ENCODE data around the gene KIF18B. TPM values are rescaled to one million over a fixed set of nuclear protein-coding genes. Genes with fewer than 3 reads are reported as not detected.

Gene KIF18B
- total and polyA plus RNA-seq, 12 donors, result 0.20 to 1.6 (median 0.72) TPM; not detected in 1

GRCh38 chr17:44969144-44969780 lies 21.7 kb upstream of the KIF18B start:
- intact Hi-C loops (cut with DNase I), result no loop called here
- no peaks in the 10 kb centered on the region for H3K9me3 ChIP-seq (replicated peaks in 1 of 3)
- no peak overlapping the region for H3K4me3 ChIP-seq
- WGBS, 4 donors, result 63 to 69% (median 66%) methylated on average over 16 to 19 of the region's 19 CpGs
- no peak for DNase-seq
- H3K4me1 ChIP-seq (replicated peaks in 1 of 2), result peaks cover 0 to 19% of the 10 kb centered on the region in 2 donors
- peaks cover 49% of the 10 kb centered on the region for H3K27me3 ChIP-seq
- no peak overlapping the region for H3K27ac ChIP-seq
- no peaks in the 10 kb centered on the region for H3K36me3 ChIP-seq (replicated peaks in 1 of 2)
- TF ChIP-seq, protein P1, sequence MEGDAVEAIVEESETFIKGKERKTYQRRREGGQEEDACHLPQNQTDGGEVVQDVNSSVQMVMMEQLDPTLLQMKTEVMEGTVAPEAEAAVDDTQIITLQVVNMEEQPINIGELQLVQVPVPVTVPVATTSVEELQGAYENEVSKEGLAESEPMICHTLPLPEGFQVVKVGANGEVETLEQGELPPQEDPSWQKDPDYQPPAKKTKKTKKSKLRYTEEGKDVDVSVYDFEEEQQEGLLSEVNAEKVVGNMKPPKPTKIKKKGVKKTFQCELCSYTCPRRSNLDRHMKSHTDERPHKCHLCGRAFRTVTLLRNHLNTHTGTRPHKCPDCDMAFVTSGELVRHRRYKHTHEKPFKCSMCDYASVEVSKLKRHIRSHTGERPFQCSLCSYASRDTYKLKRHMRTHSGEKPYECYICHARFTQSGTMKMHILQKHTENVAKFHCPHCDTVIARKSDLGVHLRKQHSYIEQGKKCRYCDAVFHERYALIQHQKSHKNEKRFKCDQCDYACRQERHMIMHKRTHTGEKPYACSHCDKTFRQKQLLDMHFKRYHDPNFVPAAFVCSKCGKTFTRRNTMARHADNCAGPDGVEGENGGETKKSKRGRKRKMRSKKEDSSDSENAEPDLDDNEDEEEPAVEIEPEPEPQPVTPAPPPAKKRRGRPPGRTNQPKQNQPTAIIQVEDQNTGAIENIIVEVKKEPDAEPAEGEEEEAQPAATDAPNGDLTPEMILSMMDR (IDR thresholded peaks at IDR 0.05), result no peak

GRCh38 chr17:44968225-44969143 lies 20.9 kb upstream of the KIF18B start, which contains the start of gene C1QL1:
Gene C1QL1 (minus strand): TSS chr17:44968303. CDS start chr17:44968048, 255 bp downstream.
- Histone ChIP-seq H3K4me3 (peak within 1 kb of the TSS in 1 of 4 donors; percentile 56), H3K9me3 (replicated peaks in 1 of 3) (no peaks in the 10 kb centered on the region), H3K27ac (no peak within 1 kb of the TSS), H3K36me3 (replicated peaks in 1 of 2) (no peaks in the 10 kb centered on the region), H3K4me1 (replicated peaks in 1 of 2) (peaks cover 0 to 19% of the 10 kb centered on the region in 2 donors), H3K27me3 (peaks cover 56% of the 10 kb centered on the region)
- 7 to 18% (median 8%) methylated on average over 34 to 80 of the region's 81 CpGs for WGBS, 4 donors
- DNase-seq, result peak; percentile 82 to 93 (median 89)
- no peak for TF ChIP-seq POLR2A (IDR thresholded peaks at IDR 0.05)
- TF ChIP-seq, protein P1 (IDR thresholded peaks at IDR 0.05), result no peak
- intact Hi-C loops (cut with DNase I), result no loop called here

DNA sequence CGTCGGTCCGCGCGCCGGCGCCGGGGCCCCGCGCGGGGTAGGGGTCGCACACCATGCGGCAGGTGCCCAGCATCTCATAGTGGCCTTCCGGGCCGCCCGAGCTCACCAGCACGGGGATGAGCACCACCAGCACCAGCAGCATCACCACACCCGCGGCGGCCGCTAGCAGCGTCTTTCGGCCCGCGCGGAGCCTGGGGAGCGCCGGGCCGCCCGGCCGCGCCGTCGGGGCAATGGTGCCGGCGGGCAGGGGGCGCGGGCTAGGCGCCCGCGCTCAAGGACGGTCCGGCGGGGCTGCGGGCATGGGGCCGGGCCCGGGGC lies 20.3 kb upstream of the KIF18B start:
- H3K27ac ChIP-seq, result no peak overlapping the region
- peaks cover 0 to 19% of the 10 kb centered on the region in 2 donors for H3K4me1 ChIP-seq (replicated peaks in 1 of 2)
- no peaks in the 10 kb centered on the region for H3K9me3 ChIP-seq (replicated peaks in 1 of 3)
- TF ChIP-seq, protein P1 (IDR thresholded peaks at IDR 0.05), result no peak
- no peak for TF ChIP-seq POLR2A (IDR thresholded peaks at IDR 0.05)
- intact Hi-C loops (cut with DNase I), result no loop called here
- no peaks in the 10 kb centered on the region for H3K36me3 ChIP-seq (replicated peaks in 1 of 2)
- 1 to 8% (median 3%) methylated on average over 5 to 47 of the region's 47 CpGs; no CpG with 5 or more reads in 1 of the 4 donors for WGBS, 4 donors
- peak overlapping the region in 1 of 4 donors; percentile 56 for H3K4me3 ChIP-seq
- DNase-seq, result no peak
- H3K27me3 ChIP-seq, result peaks cover 56% of the 10 kb centered on the region
